Mesendoderm (in vitro differentiated cells): ENCODE data around the gene KCNAB2.
A peak's percentile ranks its signal among the peaks of the same experiment; 100 is the strongest.

Source experiments
- DNase-seq: peaks from one replicate; pipeline ENCODE4 v3.0.0; 2013
- H2AK5ac ChIP-seq: 2 replicates; pipeline ENCODE4 v1.6.1; 2013; ENCODE audit warnings: low read length, inconsistent platforms
- H2BK120ac ChIP-seq: 2 replicates; pipeline ENCODE4 v1.6.1; 2013; ENCODE audit warnings: low read depth, mild to moderate bottlenecking, low read length, moderate library complexity, mixed read lengths
- H2BK15ac ChIP-seq: replicated peaks from 2 replicates; pipeline ENCODE4 v1.6.1; 2013; ENCODE audit warnings: low read depth, mild to moderate bottlenecking, moderate library complexity
- H2BK5ac ChIP-seq: 2 replicates; pipeline ENCODE4 v1.6.1; 2013; ENCODE audit warnings: low read length, inconsistent platforms
- H3K18ac ChIP-seq: 2 replicates; pipeline ENCODE4 v1.6.1; 2013; ENCODE audit warnings: mild to moderate bottlenecking, low read length, mixed read lengths
- H3K23ac ChIP-seq: one replicate; pipeline ENCODE4 v1.6.1; 2013; ENCODE audit warnings: low read length
- H3K27ac ChIP-seq: 2 replicates; pipeline ENCODE4 v1.5.1; 2013; ENCODE audit warnings: low read depth, mild to moderate bottlenecking, inconsistent platforms, low read length, moderate library complexity
- H3K27me3 ChIP-seq: 2 replicates; pipeline ENCODE4 v1.6.1; 2013; ENCODE audit warnings: low read length, control low read depth, mild to moderate bottlenecking, inconsistent platforms; ENCODE audit not compliant: insufficient read depth, poor library complexity
- H3K36me3 ChIP-seq: 2 replicates; pipeline ENCODE4 v1.6.1; 2013; ENCODE audit warnings: low read length, inconsistent platforms; ENCODE audit not compliant: control insufficient read depth, insufficient read depth
- H3K4ac ChIP-seq: one replicate; pipeline ENCODE4 v1.6.1; 2013; ENCODE audit warnings: low read depth, mild to moderate bottlenecking, low read length, moderate library complexity
- H3K4me1 ChIP-seq: 2 replicates; pipeline ENCODE4 v1.6.1; 2013; ENCODE audit warnings: low read depth, low read length, inconsistent platforms; ENCODE audit not compliant: control insufficient read depth
- H3K4me2 ChIP-seq: 2 replicates; pipeline ENCODE4 v1.6.1; 2013; ENCODE audit warnings: low read length
- H3K4me3 ChIP-seq: 2 replicates; pipeline ENCODE4 v1.5.1; 2013; ENCODE audit warnings: mild to moderate bottlenecking, low read length
- H3K56ac ChIP-seq: one replicate; pipeline ENCODE4 v1.6.1; 2013; ENCODE audit warnings: low read length
- H3K79me1 ChIP-seq: 2 replicates; pipeline ENCODE4 v1.6.1; 2013; ENCODE audit warnings: low read length, inconsistent platforms
- H3K79me2 ChIP-seq: 2 replicates; pipeline ENCODE4 v1.6.1; 2013; ENCODE audit warnings: mild to moderate bottlenecking, low read length; ENCODE audit not compliant: control insufficient read depth, insufficient read depth
- H3K9ac ChIP-seq: 2 replicates; pipeline ENCODE4 v1.6.1; 2013; ENCODE audit warnings: low read length, inconsistent platforms
- H4K5ac ChIP-seq: one replicate; pipeline ENCODE4 v1.6.1; 2013; ENCODE audit warnings: low read length
- H4K8ac ChIP-seq: one replicate; pipeline ENCODE4 v1.6.1; 2013; ENCODE audit warnings: low read depth, mild to moderate bottlenecking, control low read depth, low read length, moderate library complexity
- WGBS: extraction: QIAGEN DNeasy Blood & Tissue Kit; methylation state at CpG from one replicate; pipeline ENCODE4 v1.1.7; 2013; ENCODE audit warnings: low lambda C conversion rate, missing lambda C conversion rate; ENCODE audit not compliant: insufficient coverage; ENCODE audit errors: extremely low coverage; 5-methylcytosine and 5-hydroxymethylcytosine counted together

KCNAB2 gene

DNA sequence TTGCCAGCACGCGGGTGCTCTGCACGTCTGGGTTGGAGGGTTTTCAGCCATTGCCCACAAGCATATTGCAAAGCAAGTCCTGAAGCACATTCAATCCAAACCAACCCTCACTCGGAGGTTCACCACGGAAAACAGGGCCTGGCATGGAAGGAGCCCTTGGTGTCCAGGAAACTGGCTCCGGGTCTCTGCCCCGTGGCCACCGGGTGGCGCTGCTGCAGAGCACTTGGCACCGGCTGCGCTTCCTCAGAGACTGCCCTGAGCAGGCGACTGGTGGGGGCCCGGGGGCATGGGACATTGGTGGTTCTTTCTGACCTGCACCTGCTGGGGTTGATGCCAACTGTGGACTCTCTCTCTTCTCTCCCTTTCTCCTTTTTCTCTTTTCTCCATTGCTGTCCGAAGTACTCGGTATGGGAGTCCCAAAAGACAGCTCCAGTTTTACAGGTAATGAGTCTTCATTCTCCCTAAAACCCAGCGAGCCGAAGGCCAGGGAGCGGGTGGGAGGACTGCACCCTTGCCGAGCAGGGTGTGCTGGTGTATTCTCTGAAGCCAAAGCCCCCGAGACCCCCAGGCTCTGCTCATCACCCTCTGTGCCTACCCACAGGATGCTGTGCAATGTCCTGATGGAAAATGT lies 4.1 kb upstream of the KCNAB2 start:
- Histone ChIP-seq H2BK120ac (no peak overlapping the region), H4K5ac (no peak overlapping the region), H3K23ac (no peak overlapping the region), H3K56ac (no peak overlapping the region), H3K27ac (no peak overlapping the region), H3K9ac (no peak overlapping the region), H3K79me1 (no peaks in the 10 kb centered on the region), H3K4me1 (peaks cover 7% of the 10 kb centered on the region), H2BK5ac (no peak overlapping the region), H3K4me3 (no peak overlapping the region), H4K8ac (no peak overlapping the region), H3K79me2 (no peaks in the 10 kb centered on the region), H3K18ac (no peak overlapping the region), H3K27me3 (no peaks in the 10 kb centered on the region), H2BK15ac (no peak overlapping the region), H3K36me3 (no peaks in the 10 kb centered on the region), H2AK5ac (no peak overlapping the region), H3K4me2 (no peak overlapping the region), H3K4ac (no peak overlapping the region)
- peak; percentile 48 for DNase-seq
- WGBS: no CpG with 5 or more reads among the region's 20 CpGs

DNA sequence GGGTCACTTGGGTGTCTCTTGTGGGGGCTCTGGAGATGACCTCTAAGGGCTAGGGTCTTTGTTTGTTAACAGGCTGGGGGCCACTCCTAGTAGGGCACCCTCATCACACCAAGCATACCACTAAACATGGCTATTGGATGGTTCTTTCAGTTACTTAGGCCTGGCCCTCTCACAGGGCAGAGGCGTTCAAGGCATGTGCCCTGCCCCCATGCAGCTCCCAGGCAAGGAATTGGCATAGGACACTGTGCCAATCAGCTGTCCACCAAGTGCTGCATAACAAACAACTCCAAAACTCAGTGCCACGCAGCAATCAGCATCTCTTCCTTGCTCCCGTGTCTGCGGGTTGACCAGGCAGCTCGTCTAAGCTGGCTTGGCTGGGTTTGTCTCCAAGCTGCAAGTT lies 2.1 kb upstream of the KCNAB2 start:
- Histone ChIP-seq H3K36me3 (no peaks in the 10 kb centered on the region), H3K4me2 (no peak overlapping the region), H2BK15ac (no peak overlapping the region), H3K18ac (no peak overlapping the region), H2BK120ac (no peak overlapping the region), H3K4ac (no peak overlapping the region), H3K4me3 (no peak overlapping the region), H3K79me2 (no peaks in the 10 kb centered on the region), H4K5ac (no peak overlapping the region), H4K8ac (no peak overlapping the region), H2AK5ac (no peak overlapping the region), H3K23ac (no peak overlapping the region), H3K4me1 (no peaks in the 10 kb centered on the region), H3K27me3 (no peaks in the 10 kb centered on the region), H3K27ac (no peak overlapping the region), H3K79me1 (no peaks in the 10 kb centered on the region), H3K9ac (no peak overlapping the region), H3K56ac (no peak overlapping the region), H2BK5ac (no peak overlapping the region)
- WGBS: no CpG with 5 or more reads among the region's 5 CpGs
- DNase-seq: no peak

DNA sequence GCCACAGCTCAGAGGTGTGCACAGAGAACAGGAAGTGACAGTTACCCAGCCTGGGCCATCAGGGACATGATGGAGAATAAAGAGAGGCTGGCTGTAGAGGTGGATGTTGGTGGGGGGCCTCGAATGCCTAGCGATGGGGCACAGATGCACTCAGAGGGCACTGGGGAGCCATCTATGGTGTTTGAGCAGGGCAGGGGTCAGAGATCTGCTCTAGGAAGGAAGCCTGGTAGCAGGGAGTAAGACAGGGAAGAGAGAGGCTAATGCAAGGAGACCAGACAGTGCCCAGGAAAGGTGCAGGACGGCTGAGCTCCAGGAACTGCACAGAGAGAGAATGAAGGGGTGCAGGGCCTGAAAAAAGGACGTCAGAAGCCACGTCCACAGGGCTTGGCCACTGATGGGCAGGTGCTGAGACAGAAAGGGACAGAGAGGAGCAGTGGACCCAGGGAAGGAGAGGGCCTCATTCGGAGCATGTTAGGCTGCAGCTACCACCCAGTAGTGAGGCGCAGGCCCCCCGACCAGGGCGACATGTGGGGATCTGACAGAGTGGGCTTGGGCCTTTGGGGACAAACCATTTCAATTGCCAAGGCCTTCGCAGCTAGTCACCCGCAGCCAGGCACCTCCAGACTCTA lies 1.1 kb upstream of the KCNAB2 start:
- H3K4ac ChIP-seq: no peak overlapping the region
- no peak overlapping the region for H3K4me3 ChIP-seq
- H2BK120ac ChIP-seq: no peak overlapping the region
- WGBS: no CpG with 5 or more reads among the region's 11 CpGs
- H3K18ac ChIP-seq: no peak overlapping the region
- no peak overlapping the region for H2AK5ac ChIP-seq
- no peaks in the 10 kb centered on the region for H3K79me1 ChIP-seq
- no peak overlapping the region for H3K4me2 ChIP-seq
- H3K27me3 ChIP-seq: no peaks in the 10 kb centered on the region
- no peak overlapping the region for H4K5ac ChIP-seq
- no peak overlapping the region for H4K8ac ChIP-seq
- H3K36me3 ChIP-seq: no peaks in the 10 kb centered on the region
- DNase-seq: no peak
- H3K79me2 ChIP-seq: no peaks in the 10 kb centered on the region
- no peak overlapping the region for H2BK15ac ChIP-seq
- H3K9ac ChIP-seq: no peak overlapping the region
- no peak overlapping the region for H2BK5ac ChIP-seq
- no peak overlapping the region for H3K27ac ChIP-seq
- H3K4me1 ChIP-seq: no peaks in the 10 kb centered on the region
- no peak overlapping the region for H3K23ac ChIP-seq
- H3K56ac ChIP-seq: no peak overlapping the region

DNA sequence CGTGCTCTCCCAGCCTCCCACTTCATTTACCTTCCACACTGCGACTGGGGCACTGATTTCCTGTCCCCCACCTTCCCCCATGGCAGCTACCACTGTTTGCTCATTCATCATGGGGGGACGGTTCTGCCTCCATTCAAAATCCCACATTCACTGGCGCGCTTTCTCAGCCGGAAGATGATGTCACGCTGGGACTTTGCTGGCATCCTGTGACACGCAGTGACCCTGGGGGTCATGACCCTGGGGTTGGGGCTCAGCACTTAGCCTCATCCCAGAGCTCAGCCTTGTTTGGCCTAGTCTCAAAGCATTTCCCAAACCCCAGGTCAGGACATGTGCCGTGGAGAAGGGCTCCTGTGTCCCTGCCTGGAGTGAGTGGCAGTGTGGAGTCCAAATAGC lies 582 bp upstream of the KCNAB2 start:
- Histone ChIP-seq H2BK5ac (no peak overlapping the region), H3K79me2 (no peaks in the 10 kb centered on the region), H3K4me1 (no peaks in the 10 kb centered on the region), H3K9ac (no peak overlapping the region), H3K23ac (no peak overlapping the region), H4K5ac (no peak overlapping the region), H3K79me1 (no peaks in the 10 kb centered on the region), H2AK5ac (no peak overlapping the region), H3K4me3 (no peak overlapping the region), H3K4ac (no peak overlapping the region), H2BK120ac (no peak overlapping the region), H3K27me3 (no peaks in the 10 kb centered on the region), H2BK15ac (no peak overlapping the region), H4K8ac (no peak overlapping the region), H3K56ac (no peak overlapping the region), H3K27ac (no peak overlapping the region), H3K18ac (no peak overlapping the region), H3K36me3 (no peaks in the 10 kb centered on the region), H3K4me2 (no peak overlapping the region)
- no peak for DNase-seq
- WGBS: no CpG with 5 or more reads among the region's 9 CpGs

DNA sequence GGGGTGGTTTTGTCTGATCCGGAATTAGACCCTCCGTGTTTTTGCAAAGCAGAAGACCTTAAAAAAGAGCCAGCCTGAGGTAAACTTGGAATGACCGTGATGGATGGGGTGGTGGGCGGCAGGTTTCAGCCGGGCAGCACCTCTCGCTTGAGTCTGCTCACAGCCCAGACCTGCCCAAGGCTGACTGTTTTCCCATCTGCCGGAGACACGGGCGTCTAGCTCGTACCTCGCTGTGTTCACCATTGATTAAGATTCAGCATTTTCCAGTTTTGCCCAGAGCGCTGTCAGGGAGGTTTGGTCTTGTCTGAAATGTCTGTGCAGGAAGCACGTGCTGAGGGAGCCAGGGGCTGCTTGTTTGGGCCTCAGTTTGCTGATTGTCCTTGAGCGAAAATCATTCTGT lies 591 bp downstream of the KCNAB2 start:
- Histone ChIP-seq H2BK15ac (no peak overlapping the region), H3K27ac (no peak overlapping the region)
- no CpG with 5 or more reads among the region's 14 CpGs for WGBS

More for the DNA sequence above, 591 bp downstream of the KCNAB2 start:
- no peak overlapping the region for H2BK120ac ChIP-seq
- H3K4me1 ChIP-seq: no peaks in the 10 kb centered on the region
- DNase-seq: no peak
- no peaks in the 10 kb centered on the region for H3K27me3 ChIP-seq
- no peak overlapping the region for H3K18ac ChIP-seq
- no peak overlapping the region for H4K5ac ChIP-seq
- no peak overlapping the region for H3K4ac ChIP-seq
- H4K8ac ChIP-seq: no peak overlapping the region
- no peak overlapping the region for H3K56ac ChIP-seq
- H3K79me1 ChIP-seq: no peaks in the 10 kb centered on the region
- no peak overlapping the region for H3K4me2 ChIP-seq
- no peak overlapping the region for H3K23ac ChIP-seq
- no peak overlapping the region for H2AK5ac ChIP-seq
- no peaks in the 10 kb centered on the region for H3K36me3 ChIP-seq
- no peak overlapping the region for H2BK5ac ChIP-seq
- H3K9ac ChIP-seq: no peak overlapping the region
- no peak overlapping the region for H3K4me3 ChIP-seq
- no peaks in the 10 kb centered on the region for H3K79me2 ChIP-seq
